BLaER1 treated with 17β-estradiol and CSF1 and Interleukin-3, amounts not matched to agents 10 nM and 100 nM (cell line): Measurements from ENCODE around the gene PNCK.

Experiments
- H3K27ac ChIP-seq, 11 experiments: shearing (Covaris generic); formaldehyde crosslinking; 2 replicates each; pipeline ENCODE4 v1.8.1; 2022
- H3K27me3 ChIP-seq, 11 experiments: shearing (Covaris generic); formaldehyde crosslinking; 2 replicates each; pipeline ENCODE4 v1.8.1; 2022
- H3K36me3 ChIP-seq, 11 experiments: shearing (Covaris generic); formaldehyde crosslinking; 2 replicates each; pipeline ENCODE4 v1.8.1; 2022
- H3K4me1 ChIP-seq, 10 experiments: shearing (Covaris generic); formaldehyde crosslinking; 2 replicates each; pipeline ENCODE4 v1.8.1; 2022
- H3K4me2 ChIP-seq, 11 experiments: shearing (Covaris generic); formaldehyde crosslinking; 2 replicates each; pipeline ENCODE4 v1.8.1; 2022
- H3K4me3 ChIP-seq, 10 experiments: shearing (Covaris generic); formaldehyde crosslinking; 2 replicates each; pipeline ENCODE4 v1.8.1; 2022
- H3K9ac ChIP-seq, 11 experiments: shearing (Covaris generic); formaldehyde crosslinking; 2 replicates each; pipeline ENCODE4 v1.8.1; 2022
- H3K9me3 ChIP-seq, 11 experiments: shearing (Covaris generic); formaldehyde crosslinking; replicated peaks in 1 of 11; 2 replicates each; pipeline ENCODE4 v1.8.1; 2022
- H4K20me1 ChIP-seq, 11 experiments: shearing (Covaris generic); formaldehyde crosslinking; 2 replicates each; pipeline ENCODE4 v1.8.1; 2022
- Cebpa-rat ChIP-seq, 11 experiments: shearing (Covaris generic); IDR thresholded peaks; 2 replicates each; pipeline ENCODE4 v1.8.1; 2022

The PNCK gene

DNA sequence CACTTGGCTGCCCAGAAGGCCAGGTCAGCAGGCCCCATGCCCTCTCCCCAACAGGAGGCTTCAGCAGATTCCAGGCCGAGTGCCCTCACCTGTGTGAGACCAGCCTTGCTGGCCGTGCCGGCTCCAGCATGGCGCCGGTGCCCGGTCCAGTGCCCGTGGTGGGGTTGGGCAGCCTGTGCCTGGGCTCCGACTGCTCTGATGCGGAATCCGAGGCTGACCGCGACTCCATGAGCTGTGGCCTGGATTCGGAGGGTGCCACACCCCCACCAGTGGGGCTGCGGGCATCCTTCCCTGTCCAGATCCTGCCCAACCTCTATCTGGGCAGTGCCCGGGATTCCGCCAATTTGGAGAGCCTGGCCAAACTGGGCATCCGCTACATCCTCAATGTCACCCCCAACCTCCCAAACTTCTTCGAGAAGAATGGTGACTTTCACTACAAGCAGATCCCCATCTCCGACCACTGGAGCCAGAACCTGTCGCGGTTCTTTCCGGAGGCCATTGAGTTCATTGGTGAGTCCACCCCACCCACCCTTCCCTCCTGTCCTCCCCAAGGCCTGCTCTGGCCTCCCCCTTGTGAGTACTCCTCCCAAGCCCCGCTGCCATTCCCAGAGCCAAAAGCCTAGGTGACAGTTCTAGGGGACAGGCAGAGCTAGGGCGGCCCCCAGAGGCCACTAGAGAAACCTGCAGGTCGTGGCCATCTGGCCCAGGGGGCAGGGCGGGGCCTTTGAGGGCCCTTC is 24.3 kb downstream of the PNCK start:
- TF ChIP-seq Cebpa-rat (IDR thresholded peaks at IDR 0.05) = no peak
- peaks cover 47 to 71% (median 56%) of the 10 kb centered on the region in 11 experiments for H3K27me3 ChIP-seq
- no peaks in the 10 kb centered on the region for H3K36me3 ChIP-seq
- H3K4me3 ChIP-seq = no peak overlapping the region
- no peak overlapping the region for H3K27ac ChIP-seq
- peaks cover 0 to 5% (median 0%) of the 10 kb centered on the region in 10 experiments; a peak in 3 of 20 replicates for H3K4me1 ChIP-seq
- peaks cover 0 to 24% (median 0%) of the 10 kb centered on the region in 11 experiments; a peak in 9 of 22 replicates for H4K20me1 ChIP-seq
- H3K9me3 ChIP-seq = peaks cover 15 to 61% (median 44%) of the 10 kb centered on the region in 11 experiments
- H3K4me2 ChIP-seq = no peak overlapping the region
- H3K9ac ChIP-seq = no peak overlapping the region

GRCh38 chrX:153648358-153649177 is 25.0 kb downstream of the PNCK start:
- no peak overlapping the region for H3K27ac ChIP-seq
- no peak overlapping the region for H3K4me3 ChIP-seq

DNA sequence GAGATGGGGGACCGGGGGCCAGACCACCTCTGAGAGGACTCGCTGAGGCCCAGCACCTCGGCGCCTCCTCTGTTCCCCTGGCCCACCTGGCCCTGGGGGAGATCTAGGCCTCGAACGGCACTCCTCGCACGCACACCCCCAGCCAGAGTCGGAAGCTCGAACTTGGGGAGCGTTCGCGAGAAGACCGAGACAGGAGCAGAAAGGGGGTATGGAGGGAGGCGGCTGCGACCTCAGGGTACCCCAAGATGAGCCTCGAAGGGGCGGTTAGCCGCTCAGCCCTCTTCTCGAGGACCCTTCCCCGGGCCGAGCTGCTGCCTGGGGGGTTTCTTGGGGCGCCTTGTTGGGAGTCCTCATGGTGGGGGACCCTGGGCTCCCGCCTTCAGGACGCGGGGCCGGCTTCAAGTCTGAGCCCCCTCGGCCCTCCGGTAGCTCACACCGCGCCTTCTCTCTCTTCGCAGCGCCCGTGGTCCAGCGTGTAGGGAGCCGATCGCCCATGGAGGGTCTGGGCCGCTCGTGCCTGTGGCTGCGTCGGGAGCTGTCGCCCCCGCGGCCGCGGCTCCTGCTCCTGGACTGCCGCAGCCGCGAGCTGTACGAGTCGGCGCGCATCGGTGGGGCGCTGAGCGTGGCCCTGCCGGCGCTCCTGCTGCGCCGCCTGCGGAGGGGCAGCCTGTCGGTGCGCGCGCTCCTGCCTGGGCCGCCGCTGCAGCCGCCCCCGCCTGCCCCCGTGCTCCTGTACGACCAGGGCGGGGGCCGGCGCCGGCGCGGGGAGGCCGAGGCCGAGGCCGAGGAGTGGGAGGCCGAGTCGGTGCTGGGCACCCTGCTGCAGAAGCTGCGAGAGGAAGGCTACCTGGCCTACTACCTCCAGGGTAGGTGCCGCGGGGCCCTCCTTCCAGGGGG is 25.9 kb downstream of the PNCK start:
- Histone ChIP-seq H3K27me3 (peaks cover 62 to 77% (median 65%) of the 10 kb centered on the region in 11 experiments), H3K9ac (no peak overlapping the region), H3K9me3 (peaks cover 6 to 57% (median 32%) of the 10 kb centered on the region in 11 experiments; a peak in 17 of 22 replicates)

More at GRCh38 chrX:153648358-153649177, 25.0 kb downstream of the PNCK start:
- Histone ChIP-seq H3K9ac (no peak overlapping the region), H3K36me3 (no peaks in the 10 kb centered on the region), H3K4me1 (peaks cover 0 to 9% (median 4%) of the 10 kb centered on the region in 10 experiments; a peak in 17 of 20 replicates), H3K27me3 (peaks cover 54 to 73% (median 58%) of the 10 kb centered on the region in 11 experiments), H3K4me2 (no peak overlapping the region), H3K9me3 (peaks cover 9 to 58% (median 37%) of the 10 kb centered on the region in 11 experiments), H4K20me1 (peaks cover 0 to 25% (median 0%) of the 10 kb centered on the region in 11 experiments; a peak in 9 of 22 replicates)
- no peak for TF ChIP-seq Cebpa-rat (IDR thresholded peaks at IDR 0.05)

GRCh38 chrX:153646620-153647373 is 26.8 kb downstream of the PNCK start, which contains the start of gene DUSP9:
Gene DUSP9 (plus strand): TSS chrX:153647203. CDS start chrX:153647954, 751 bp downstream.
- Histone ChIP-seq H3K9me3 (peaks cover 6 to 52% (median 34%) of the 10 kb centered on the region in 11 experiments; a peak in 14 of 22 replicates), H3K4me3 (peak within 1 kb of the TSS in 1 of 10 experiments; percentile 38; a peak in 3 of 20 replicates), H3K4me1 (peaks cover 2 to 21% (median 15%) of the 10 kb centered on the region in 10 experiments; a peak in 18 of 20 replicates), H3K9ac (no peak within 1 kb of the TSS), H3K36me3 (no peaks in the 10 kb centered on the region), H3K27me3 (peaks cover 64 to 79% (median 67%) of the 10 kb centered on the region in 11 experiments), H3K4me2 (peak within 1 kb of the TSS; percentile 14 to 64 (median 39); a peak in 15 of 22 replicates), H3K27ac (no peak within 1 kb of the TSS), H4K20me1 (peaks cover 0 to 25% (median 0%) of the 10 kb centered on the region in 11 experiments; a peak in 8 of 22 replicates)
- no peak for TF ChIP-seq Cebpa-rat (IDR thresholded peaks at IDR 0.05)

More for the DNA sequence above, 25.9 kb downstream of the PNCK start:
- H3K27ac ChIP-seq = no peak overlapping the region
- TF ChIP-seq Cebpa-rat (IDR thresholded peaks at IDR 0.05) = no peak
- H3K36me3 ChIP-seq = no peaks in the 10 kb centered on the region
- peaks cover 0 to 18% (median 12%) of the 10 kb centered on the region in 10 experiments; a peak in 17 of 20 replicates for H3K4me1 ChIP-seq
- peak overlapping the region in 4 of 11 experiments; percentile 18 to 59 (median 36); a peak in 4 of 22 replicates for H3K4me2 ChIP-seq
- H4K20me1 ChIP-seq = peaks cover 0 to 25% (median 0%) of the 10 kb centered on the region in 11 experiments; a peak in 9 of 22 replicates
- peak overlapping the region in 1 of 10 experiments; percentile 38; a peak in 1 of 20 replicates for H3K4me3 ChIP-seq

GRCh38 chrX:153645921-153646488 is 27.6 kb downstream of the PNCK start:
- TF ChIP-seq Cebpa-rat (IDR thresholded peaks at IDR 0.05) = no peak
- Histone ChIP-seq H3K9ac (no peak overlapping the region), H3K4me3 (no peak overlapping the region), H4K20me1 (peaks cover 0 to 25% (median 0%) of the 10 kb centered on the region in 11 experiments; a peak in 8 of 22 replicates), H3K9me3 (peaks cover 6 to 48% (median 34%) of the 10 kb centered on the region in 11 experiments; a peak in 14 of 22 replicates), H3K27me3 (peaks cover 64 to 82% (median 70%) of the 10 kb centered on the region in 11 experiments), H3K27ac (no peak overlapping the region), H3K36me3 (no peaks in the 10 kb centered on the region), H3K4me2 (no peak overlapping the region), H3K4me1 (peaks cover 10 to 29% (median 23%) of the 10 kb centered on the region in 10 experiments; a peak in 19 of 20 replicates)

GRCh38 chrX:153645151-153645550 is 28.5 kb downstream of the PNCK start:
- H3K4me3 ChIP-seq = no peak overlapping the region
- H4K20me1 ChIP-seq = peaks cover 0 to 25% (median 0%) of the 10 kb centered on the region in 11 experiments; a peak in 8 of 22 replicates
- no peak overlapping the region for H3K9ac ChIP-seq
- no peak overlapping the region for H3K27ac ChIP-seq
- no peak overlapping the region for H3K4me2 ChIP-seq
- no peak for TF ChIP-seq Cebpa-rat (IDR thresholded peaks at IDR 0.05)
- H3K9me3 ChIP-seq = peaks cover 6 to 45% (median 34%) of the 10 kb centered on the region in 11 experiments; a peak in 14 of 22 replicates
- H3K4me1 ChIP-seq = peaks cover 18 to 38% (median 32%) of the 10 kb centered on the region in 10 experiments; a peak in 19 of 20 replicates
- peaks cover 64 to 90% (median 70%) of the 10 kb centered on the region in 11 experiments for H3K27me3 ChIP-seq
- H3K36me3 ChIP-seq = no peaks in the 10 kb centered on the region
